ENCODE measurements around the gene ABCB8. TPM values are rescaled to one million over a fixed set of nuclear protein-coding genes. Genes with fewer than 3 reads are reported as not detected.

ABCB8 gene
- total and polyA plus RNA-seq, 9 of the 15 experiments (the other 6 are each of a cell fraction or from before 2014, with no cell fraction given) = 7.6 to 106 (median 36.3) TPM

- TF ChIP-seq FOXP4 (CRISPR knock-in tag; IDR thresholded peaks at IDR 0.05; ENCODE audit: borderline replicate concordance) (no peak), ZNF239 (CRISPR knock-in tag; IDR thresholded peaks at IDR 0.05) (no peak), CEBPZ (IDR thresholded peaks at IDR 0.05; ENCODE audit: borderline replicate concordance, low read depth, low read length) (no peak), RBM22 (IDR thresholded peaks at IDR 0.05; ENCODE audit: low read depth, low read length, poor library complexity, severe bottlenecking) (no peak), TCF7L2 (IDR thresholded peaks at IDR 0.05; ENCODE audit: low read depth, low read length) (no peak), BACH1 (tag; IDR thresholded peaks at IDR 0.05) (no peak), ESRRA (IDR thresholded peaks at IDR 0.05; ENCODE audit: borderline replicate concordance, low read depth) (peak; percentile 42; the same call in 1 of the 2 replicates), ZBTB1 (CRISPR knock-in tag; IDR thresholded peaks at IDR 0.05; ENCODE audit: borderline replicate concordance, low read depth) (no peak), C11orf30 (IDR thresholded peaks at IDR 0.05; ENCODE audit: low read depth) (no peak), ZFPM2 (CRISPR knock-in tag; IDR thresholded peaks at IDR 0.05) (no peak), NCOR1 (IDR thresholded peaks at IDR 0.05) (no peak)
- TF ChIP-seq, protein P1, sequence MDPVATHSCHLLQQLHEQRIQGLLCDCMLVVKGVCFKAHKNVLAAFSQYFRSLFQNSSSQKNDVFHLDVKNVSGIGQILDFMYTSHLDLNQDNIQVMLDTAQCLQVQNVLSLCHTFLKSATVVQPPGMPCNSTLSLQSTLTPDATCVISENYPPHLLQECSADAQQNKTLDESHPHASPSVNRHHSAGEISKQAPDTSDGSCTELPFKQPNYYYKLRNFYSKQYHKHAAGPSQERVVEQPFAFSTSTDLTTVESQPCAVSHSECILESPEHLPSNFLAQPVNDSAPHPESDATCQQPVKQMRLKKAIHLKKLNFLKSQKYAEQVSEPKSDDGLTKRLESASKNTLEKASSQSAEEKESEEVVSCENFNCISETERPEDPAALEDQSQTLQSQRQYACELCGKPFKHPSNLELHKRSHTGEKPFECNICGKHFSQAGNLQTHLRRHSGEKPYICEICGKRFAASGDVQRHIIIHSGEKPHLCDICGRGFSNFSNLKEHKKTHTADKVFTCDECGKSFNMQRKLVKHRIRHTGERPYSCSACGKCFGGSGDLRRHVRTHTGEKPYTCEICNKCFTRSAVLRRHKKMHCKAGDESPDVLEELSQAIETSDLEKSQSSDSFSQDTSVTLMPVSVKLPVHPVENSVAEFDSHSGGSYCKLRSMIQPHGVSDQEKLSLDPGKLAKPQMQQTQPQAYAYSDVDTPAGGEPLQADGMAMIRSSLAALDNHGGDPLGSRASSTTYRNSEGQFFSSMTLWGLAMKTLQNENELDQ (CRISPR knock-in tag; IDR thresholded peaks at IDR 0.05; ENCODE audit: borderline replicate concordance) = no peak
- TF ChIP-seq, protein P2, sequence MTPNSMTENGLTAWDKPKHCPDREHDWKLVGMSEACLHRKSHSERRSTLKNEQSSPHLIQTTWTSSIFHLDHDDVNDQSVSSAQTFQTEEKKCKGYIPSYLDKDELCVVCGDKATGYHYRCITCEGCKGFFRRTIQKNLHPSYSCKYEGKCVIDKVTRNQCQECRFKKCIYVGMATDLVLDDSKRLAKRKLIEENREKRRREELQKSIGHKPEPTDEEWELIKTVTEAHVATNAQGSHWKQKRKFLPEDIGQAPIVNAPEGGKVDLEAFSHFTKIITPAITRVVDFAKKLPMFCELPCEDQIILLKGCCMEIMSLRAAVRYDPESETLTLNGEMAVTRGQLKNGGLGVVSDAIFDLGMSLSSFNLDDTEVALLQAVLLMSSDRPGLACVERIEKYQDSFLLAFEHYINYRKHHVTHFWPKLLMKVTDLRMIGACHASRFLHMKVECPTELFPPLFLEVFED (CRISPR knock-in tag; conservative IDR thresholded peaks at IDR 0.05) = no peak
- TF ChIP-seq, protein P3, sequence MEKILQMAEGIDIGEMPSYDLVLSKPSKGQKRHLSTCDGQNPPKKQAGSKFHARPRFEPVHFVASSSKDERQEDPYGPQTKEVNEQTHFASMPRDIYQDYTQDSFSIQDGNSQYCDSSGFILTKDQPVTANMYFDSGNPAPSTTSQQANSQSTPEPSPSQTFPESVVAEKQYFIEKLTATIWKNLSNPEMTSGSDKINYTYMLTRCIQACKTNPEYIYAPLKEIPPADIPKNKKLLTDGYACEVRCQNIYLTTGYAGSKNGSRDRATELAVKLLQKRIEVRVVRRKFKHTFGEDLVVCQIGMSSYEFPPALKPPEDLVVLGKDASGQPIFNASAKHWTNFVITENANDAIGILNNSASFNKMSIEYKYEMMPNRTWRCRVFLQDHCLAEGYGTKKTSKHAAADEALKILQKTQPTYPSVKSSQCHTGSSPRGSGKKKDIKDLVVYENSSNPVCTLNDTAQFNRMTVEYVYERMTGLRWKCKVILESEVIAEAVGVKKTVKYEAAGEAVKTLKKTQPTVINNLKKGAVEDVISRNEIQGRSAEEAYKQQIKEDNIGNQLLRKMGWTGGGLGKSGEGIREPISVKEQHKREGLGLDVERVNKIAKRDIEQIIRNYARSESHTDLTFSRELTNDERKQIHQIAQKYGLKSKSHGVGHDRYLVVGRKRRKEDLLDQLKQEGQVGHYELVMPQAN (IDR thresholded peaks at IDR 0.05; ENCODE audit: borderline replicate concordance) = no peak
Observed at GRCh38 chr7:150988230-150989226, 39.7 kb upstream of the ABCB8 start (continued).

Measured in K562 (cell line).